ENCODE results near the gene LTA4H.

Gene LTA4H

GRCh38 chr12:96057986-96058553 lies 22.7 kb upstream of the LTA4H start:
- no peak for DNase-seq (ENCODE audit: low read depth)

GRCh38 chr12:96056646-96057455 lies 21.5 kb upstream of the LTA4H start:
- no peak for DNase-seq (ENCODE audit: low read depth)

GRCh38 chr12:96054244-96054610 lies 18.8 kb upstream of the LTA4H start:
- no peak for DNase-seq (ENCODE audit: low read depth)

- no peak for DNase-seq (ENCODE audit: low read depth)
Observed at GRCh38 chr12:96053476-96054243, 18.3 kb upstream of the LTA4H start.

- DNase-seq (ENCODE audit: low read depth) = no peak
Observed at GRCh38 chr12:96051756-96052485, 16.5 kb upstream of the LTA4H start.

- DNase-seq (ENCODE audit: low read depth) = no peak
Observed at GRCh38 chr12:96050139-96050538, 14.8 kb upstream of the LTA4H start.

GRCh38 chr12:96049101-96049500 lies 13.7 kb upstream of the LTA4H start:
- DNase-seq (ENCODE audit: low read depth) = no peak

- no peak for DNase-seq (ENCODE audit: low read depth)
Observed at GRCh38 chr12:96048393-96048969, 13.1 kb upstream of the LTA4H start.

GRCh38 chr12:96047229-96048211 lies 12.1 kb upstream of the LTA4H start:
- DNase-seq (ENCODE audit: low read depth) = no peak

GRCh38 chr12:96046543-96047228 lies 11.3 kb upstream of the LTA4H start:
- DNase-seq (ENCODE audit: low read depth) = no peak

GRCh38 chr12:96045566-96045965 lies 10.2 kb upstream of the LTA4H start:
- no peak for DNase-seq (ENCODE audit: low read depth)

GRCh38 chr12:96044943-96045290 lies 9.5 kb upstream of the LTA4H start:
- no peak for DNase-seq (ENCODE audit: low read depth)

GRCh38 chr12:96044017-96044942 lies 8.9 kb upstream of the LTA4H start:
- no peak for DNase-seq (ENCODE audit: low read depth)

GRCh38 chr12:96041181-96041580 lies 5.8 kb upstream of the LTA4H start:
- no peak for DNase-seq (ENCODE audit: low read depth)

GRCh38 chr12:96040305-96041133 lies 5.1 kb upstream of the LTA4H start:
- no peak for DNase-seq (ENCODE audit: low read depth)

- DNase-seq (ENCODE audit: low read depth) = no peak
Observed at GRCh38 chr12:96039516-96039915, 4.1 kb upstream of the LTA4H start.

GRCh38 chr12:96036765-96037455 lies 1.5 kb upstream of the LTA4H start:
- DNase-seq (ENCODE audit: low read depth) = no peak

All from stimulated activated CD8-positive, alpha-beta memory T cell treated with anti-CD3 and anti-CD28 coated beads, Interleukin-15, amount 100 ng/mL, for 24 hours (primary cell).